DOHH2 (cell line): ENCODE data around the gene SLC16A10.

Experiments
- EZH2phosphoT487 ChIP-seq: fragments of 200-600 bp; sonication (generic); IDR thresholded peaks from 2 replicates; pipeline ENCODE4 v1.6.1; 2017; ENCODE audit warnings: borderline replicate concordance, mild to moderate bottlenecking, antibody characterized with exemption, low read length, moderate library complexity, mixed read lengths
- TF ChIP-seq, protein P1 (sequence below): fragments of 200-600 bp; sonication (generic); IDR thresholded peaks from one replicate; pipeline ENCODE4 v1.5.1; 2014; ENCODE audit warnings: antibody characterized with exemption, mild to moderate bottlenecking, low read depth, low read length; ENCODE audit not compliant: poor library complexity, severe bottlenecking

DNA sequence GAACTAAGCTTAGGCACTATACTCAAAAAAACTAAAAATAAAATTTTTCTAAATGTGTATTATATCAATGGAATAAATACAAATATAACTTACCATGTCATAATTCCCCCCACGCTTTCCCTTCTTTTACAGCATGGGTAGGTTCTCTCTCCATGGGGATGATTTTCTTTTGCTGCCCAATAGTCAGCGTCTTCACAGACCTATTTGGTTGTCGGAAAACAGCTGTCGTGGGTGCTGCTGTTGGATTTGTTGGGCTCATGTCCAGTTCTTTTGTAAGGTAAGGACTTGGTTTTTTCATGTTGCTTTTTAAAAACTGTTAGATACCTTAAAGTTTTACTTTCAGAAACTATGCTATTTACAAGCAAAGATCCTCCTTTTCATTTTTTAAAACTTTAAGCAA lies 85.3 kb downstream of the SLC16A10 start:
- TF ChIP-seq, protein P1, sequence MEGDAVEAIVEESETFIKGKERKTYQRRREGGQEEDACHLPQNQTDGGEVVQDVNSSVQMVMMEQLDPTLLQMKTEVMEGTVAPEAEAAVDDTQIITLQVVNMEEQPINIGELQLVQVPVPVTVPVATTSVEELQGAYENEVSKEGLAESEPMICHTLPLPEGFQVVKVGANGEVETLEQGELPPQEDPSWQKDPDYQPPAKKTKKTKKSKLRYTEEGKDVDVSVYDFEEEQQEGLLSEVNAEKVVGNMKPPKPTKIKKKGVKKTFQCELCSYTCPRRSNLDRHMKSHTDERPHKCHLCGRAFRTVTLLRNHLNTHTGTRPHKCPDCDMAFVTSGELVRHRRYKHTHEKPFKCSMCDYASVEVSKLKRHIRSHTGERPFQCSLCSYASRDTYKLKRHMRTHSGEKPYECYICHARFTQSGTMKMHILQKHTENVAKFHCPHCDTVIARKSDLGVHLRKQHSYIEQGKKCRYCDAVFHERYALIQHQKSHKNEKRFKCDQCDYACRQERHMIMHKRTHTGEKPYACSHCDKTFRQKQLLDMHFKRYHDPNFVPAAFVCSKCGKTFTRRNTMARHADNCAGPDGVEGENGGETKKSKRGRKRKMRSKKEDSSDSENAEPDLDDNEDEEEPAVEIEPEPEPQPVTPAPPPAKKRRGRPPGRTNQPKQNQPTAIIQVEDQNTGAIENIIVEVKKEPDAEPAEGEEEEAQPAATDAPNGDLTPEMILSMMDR = no peak
- TF ChIP-seq EZH2phosphoT487 = no peak
